Measurements from ENCODE around the gene SARDH.

SARDH gene

GRCh38 chr9:133701981-133702797 is 36.0 kb downstream of the SARDH start:
- DNase-seq (ENCODE audit: low read depth): no peak

DNA sequence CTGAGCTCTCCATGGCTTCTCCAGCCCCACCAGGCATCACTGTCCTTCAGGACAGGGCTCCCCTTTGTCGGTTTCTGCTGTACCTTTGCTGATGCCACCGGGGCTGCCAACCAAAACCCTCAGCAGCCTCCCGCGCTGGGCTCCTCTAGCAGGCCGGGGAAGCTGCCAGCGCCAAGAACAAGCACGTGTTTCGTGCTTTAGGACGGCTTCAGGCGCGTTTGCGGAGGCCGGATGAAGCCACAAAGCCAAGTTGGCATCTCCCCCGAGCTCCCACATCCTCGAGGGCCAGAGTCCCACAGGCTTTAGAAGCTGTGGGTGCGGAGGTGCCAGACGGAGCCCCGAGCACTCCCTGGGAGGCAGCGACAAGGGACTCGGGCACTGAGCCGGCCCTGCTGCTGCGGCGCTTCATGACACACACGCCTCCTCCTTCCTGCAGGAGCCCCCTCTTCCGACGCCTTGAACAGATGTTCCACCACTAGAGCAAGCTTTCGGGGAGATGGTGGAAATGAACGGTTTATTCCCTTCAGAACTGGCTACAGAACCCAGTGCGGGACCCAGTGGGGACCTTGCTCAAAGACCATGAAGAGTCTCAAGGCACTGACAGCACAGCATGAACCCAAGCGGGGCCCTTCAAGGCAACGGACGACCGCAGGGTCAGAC is 36.7 kb downstream of the SARDH start:
- no peak for DNase-seq (ENCODE audit: low read depth)

DNA sequence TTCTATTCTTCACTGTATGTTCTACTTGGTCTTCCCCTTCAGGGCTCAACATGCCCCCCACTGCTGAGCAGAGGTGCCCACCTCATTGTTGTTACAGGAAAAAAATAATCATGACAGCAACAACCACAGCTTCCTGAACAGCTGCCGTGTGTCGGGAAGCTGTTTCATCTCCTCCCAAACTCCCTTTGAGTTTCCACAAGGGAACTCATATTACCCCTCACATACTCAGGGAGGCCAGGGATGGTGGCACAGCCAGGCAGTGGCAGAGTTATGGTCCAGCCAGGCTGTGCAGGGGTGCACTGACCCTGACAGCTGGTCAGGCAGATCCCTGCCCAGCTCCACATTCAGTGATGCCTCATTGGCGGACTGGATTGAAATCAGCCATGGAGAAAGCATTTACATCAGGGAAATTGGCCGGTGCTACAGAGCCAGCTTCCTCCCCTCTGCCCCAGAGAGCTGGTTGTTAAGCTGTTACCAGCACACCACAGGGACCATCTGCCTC is 37.3 kb downstream of the SARDH start:
- DNase-seq (ENCODE audit: low read depth): no peak

GRCh38 chr9:133699546-133699945 is 38.6 kb downstream of the SARDH start:
- DNase-seq (ENCODE audit: low read depth): no peak

DNA sequence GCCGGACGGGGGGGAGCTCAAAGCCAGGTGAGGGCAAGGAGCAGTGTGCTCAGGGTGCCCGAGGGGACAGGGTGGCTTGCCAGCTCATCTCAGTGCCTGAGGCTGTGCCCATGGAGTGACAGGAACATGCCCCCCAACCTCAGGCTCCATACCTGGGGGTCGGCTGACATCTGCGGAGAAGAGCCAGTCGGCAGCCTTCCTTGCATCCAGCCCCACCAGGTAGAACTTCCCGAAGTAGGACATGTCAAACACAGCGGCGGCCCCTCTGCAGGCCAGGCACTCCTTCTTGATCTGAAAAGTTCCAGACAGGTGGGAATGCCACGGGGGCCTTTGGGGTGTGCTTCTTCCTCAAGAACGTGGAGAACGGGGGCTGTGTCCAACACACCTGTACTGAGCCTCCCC is 42.1 kb downstream of the SARDH start:
- DNase-seq (ENCODE audit: low read depth): no peak

DNA sequence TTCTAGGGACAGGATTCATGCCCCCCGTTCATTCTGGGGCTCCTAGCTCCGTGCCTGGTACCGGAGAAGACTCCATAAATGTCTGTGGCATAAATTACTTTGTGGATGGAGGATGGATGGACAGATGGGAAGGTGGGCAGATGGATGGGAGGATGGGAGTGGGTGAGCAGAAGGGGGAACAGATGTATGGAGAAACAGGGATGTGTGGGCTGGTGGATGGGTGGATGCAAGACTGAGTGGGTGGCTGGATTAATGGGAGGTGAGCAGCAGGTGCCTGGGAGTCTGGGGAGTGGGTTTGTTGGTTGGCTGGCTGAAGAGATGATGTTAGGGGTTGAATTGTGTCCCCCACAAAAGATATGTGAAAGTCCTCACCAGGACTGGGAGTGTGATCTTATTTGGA is 43.5 kb downstream of the SARDH start:
- DNase-seq (ENCODE audit: low read depth): no peak

DNA sequence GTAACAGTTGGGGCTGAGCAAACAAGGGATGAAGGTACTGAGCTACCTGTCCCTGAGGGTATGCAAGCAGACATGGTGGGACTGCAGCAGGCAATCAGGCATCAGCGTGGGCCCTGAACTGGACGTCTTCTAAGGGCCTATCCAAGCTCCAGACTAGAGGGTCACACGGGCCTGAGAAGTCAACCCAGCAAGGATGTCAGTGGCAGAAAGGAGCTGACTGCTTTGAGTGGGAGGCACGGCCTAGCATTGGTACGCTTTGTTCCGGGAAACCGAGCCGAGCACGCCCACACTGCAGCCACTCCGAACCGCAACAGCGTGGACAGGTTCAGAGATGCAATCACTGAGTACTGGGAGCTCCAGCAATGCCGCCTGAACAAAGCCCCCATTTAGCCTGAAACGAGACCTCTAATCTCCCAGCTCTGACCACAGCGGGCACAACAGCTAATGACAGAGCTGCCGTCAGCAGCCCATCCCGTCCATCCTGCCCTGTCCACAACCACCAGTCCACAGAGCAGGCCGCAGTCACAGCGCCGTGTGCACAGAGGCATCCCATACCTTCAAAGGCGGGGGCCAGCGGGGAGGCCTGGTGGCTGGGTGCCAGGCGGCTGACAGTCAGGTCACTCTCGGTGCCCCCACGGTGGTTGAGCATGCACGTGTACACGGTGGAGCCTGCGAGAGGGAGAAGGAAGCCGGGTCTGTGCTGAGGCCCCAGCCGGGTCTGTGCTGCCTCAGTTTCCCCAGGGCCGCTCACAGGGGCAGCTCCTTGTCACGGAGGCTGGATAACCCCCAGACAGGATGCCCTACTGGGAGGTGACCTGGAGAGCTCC is 44.2 kb downstream of the SARDH start:
- no peak for DNase-seq (ENCODE audit: low read depth)

- DNase-seq (ENCODE audit: low read depth): no peak
Observed at GRCh38 chr9:133693116-133693515, 45.0 kb downstream of the SARDH start.

GRCh38 chr9:133692364-133692985 is 45.7 kb downstream of the SARDH start:
- DNase-seq (ENCODE audit: low read depth): no peak

GRCh38 chr9:133691626-133692363 is 46.4 kb downstream of the SARDH start:
- no peak for DNase-seq (ENCODE audit: low read depth)

GRCh38 chr9:133691191-133691590 is 47.0 kb downstream of the SARDH start:
- DNase-seq (ENCODE audit: low read depth): no peak

- no peak for DNase-seq (ENCODE audit: low read depth)
Observed at GRCh38 chr9:133690081-133690561, 48.0 kb downstream of the SARDH start.

GRCh38 chr9:133689151-133689763 is 48.9 kb downstream of the SARDH start:
- DNase-seq (ENCODE audit: low read depth): no peak

DNA sequence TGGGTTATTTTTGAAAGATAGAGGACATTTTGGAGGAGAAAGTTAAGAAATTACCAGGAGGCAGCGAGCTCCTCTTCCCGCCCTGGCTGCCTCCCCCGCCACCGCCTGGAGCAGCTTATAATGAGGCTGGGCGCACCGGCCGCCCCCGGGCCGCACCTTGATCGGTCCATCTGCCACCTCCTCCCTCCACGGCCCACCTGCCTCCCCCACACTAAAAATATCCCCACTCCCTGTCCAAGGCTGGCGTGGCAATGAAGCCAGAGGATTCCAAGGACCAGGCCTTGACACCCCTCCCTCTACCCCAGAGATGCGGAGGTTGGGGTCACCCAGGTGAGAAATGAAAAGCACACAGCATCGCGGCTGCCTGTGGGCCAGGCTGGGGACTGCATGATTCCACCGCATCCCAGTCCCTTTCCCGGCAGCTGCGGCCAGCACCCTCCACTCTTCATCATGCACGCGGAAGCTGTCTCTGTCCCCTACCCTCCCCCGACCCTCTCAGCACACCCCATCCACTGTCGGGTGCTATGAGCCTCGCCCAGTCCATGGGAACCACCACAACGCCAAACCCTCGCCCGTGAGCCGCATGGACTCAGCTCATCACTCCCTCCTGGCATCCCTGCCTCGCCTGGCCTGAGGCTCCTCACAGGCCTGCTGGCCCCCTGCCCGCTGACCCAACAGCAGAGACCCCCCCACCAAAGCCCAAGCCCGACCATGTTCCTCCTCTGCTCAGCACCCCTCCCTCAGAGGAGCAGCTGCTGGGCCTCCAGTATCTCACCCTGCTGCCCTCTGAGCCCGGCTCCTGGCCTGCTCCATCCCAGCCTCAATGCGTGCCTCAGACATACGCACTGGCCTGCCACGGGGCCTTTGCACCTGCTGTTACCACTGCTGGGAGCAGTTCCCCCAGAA is 50.0 kb downstream of the SARDH start:
- DNase-seq (ENCODE audit: low read depth): no peak

GRCh38 chr9:133686642-133687575 is 51.2 kb downstream of the SARDH start:
- no peak for DNase-seq (ENCODE audit: low read depth)

GRCh38 chr9:133685653-133686609 is 52.2 kb downstream of the SARDH start:
- no peak for DNase-seq (ENCODE audit: low read depth)

DNA sequence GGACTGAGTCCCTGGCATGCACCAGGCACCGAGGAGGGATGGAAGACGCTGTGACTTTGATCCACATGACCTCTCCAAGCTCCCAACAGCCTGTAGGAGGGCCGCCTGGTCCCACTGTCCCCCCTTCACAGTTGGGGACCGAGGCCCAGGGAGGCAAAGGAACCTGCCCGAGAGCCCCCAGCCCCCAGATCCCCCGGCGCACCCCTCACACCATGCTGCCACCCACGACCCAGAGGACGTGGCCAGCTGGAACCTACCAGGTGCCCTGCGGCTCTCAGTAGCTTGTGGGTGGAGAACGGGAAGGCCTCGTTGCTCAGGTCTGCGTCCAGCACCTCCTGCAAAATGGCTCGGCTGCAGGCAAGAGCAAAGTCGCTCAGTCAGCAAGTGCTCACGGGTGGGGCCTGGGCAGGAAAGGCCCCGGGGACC is 53.2 kb downstream of the SARDH start:
- DNase-seq (ENCODE audit: low read depth): no peak
